GM13976 (cell line): Measurements from ENCODE around the gene ADORA1.

ENCODE experiments used
- DNase-seq: peaks from one replicate; pipeline ENCODE4 v3.0.0; 2012; ENCODE audit warnings: low spot score
- in situ Hi-C: fragments of 300-500 bp; cut with MboI; formaldehyde crosslinking; loops from one replicate; pipeline ENCODE4 v1.12.0; 2022; ENCODE audit warnings: low sequenced_read_pairs, mixed read lengths, inconsistent platforms; ENCODE audit not compliant: unreplicated experiment
- TF ChIP-seq, protein P1 (sequence below): IDR thresholded peaks from 2 replicates; pipeline ENCODE4 v1.5.1; 2012; ENCODE audit warnings: borderline replicate concordance, mild to moderate bottlenecking; ENCODE audit not compliant: insufficient read depth; ENCODE audit errors: extremely low read depth, missing control alignments, control extremely low read depth

ADORA1 gene

GRCh38 chr1:203099805-203100515 is 27.6 kb upstream of the ADORA1 start:
- no peak for DNase-seq
- TF ChIP-seq, protein P1, sequence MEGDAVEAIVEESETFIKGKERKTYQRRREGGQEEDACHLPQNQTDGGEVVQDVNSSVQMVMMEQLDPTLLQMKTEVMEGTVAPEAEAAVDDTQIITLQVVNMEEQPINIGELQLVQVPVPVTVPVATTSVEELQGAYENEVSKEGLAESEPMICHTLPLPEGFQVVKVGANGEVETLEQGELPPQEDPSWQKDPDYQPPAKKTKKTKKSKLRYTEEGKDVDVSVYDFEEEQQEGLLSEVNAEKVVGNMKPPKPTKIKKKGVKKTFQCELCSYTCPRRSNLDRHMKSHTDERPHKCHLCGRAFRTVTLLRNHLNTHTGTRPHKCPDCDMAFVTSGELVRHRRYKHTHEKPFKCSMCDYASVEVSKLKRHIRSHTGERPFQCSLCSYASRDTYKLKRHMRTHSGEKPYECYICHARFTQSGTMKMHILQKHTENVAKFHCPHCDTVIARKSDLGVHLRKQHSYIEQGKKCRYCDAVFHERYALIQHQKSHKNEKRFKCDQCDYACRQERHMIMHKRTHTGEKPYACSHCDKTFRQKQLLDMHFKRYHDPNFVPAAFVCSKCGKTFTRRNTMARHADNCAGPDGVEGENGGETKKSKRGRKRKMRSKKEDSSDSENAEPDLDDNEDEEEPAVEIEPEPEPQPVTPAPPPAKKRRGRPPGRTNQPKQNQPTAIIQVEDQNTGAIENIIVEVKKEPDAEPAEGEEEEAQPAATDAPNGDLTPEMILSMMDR = no peak
- in situ Hi-C loops = no loop called here

- TF ChIP-seq, protein P1 = no peak
- in situ Hi-C loops = no loop called here
- no peak for DNase-seq
These were observed 27.0 kb upstream of the ADORA1 start for GRCh38 chr1:203100516-203100869.

DNA sequence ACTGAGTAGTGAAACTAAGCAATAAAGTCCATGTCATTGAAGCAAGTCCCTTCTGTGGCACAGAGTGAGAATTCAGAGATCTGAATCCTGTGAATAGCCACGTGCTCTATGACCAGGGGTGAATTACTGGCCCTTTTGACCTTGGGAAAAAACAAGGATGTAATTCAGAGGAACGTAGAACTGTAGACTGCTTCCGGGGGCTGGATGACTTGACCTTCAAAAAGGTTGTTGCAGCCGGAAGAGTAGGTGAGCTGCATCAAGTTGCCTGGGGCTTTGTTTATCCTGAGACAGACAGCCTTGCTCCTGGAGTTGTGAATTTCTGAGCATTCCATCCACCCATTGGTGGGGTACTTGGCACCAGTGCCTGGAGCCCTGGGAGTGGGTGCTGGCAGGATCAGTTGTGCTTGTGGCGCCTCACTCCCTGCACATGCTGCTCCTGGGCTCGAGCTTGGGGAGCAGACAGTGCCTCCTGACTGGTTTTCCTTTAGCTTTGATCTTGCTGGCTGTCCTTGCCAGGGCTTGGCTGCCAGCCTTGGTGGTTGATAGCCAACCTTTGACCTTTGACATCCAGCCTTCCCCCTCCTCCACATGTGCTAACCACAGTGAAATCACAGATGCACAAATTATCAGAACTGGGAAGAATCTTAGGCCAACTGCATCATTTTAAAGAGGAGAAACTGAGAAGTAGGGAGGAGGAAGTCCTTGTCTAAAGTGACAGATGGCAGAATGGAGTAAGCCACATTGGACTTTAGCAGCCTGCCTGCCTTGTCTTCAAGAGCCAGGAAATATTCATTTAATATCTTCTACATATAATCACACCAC is 25.5 kb upstream of the ADORA1 start:
- in situ Hi-C loops = no loop called here
- no peak for DNase-seq
- TF ChIP-seq, protein P1 = no peak

- no peak for DNase-seq
- TF ChIP-seq, protein P1 = no peak
- in situ Hi-C loops = no loop called here
These were observed 24.3 kb upstream of the ADORA1 start for GRCh38 chr1:203103216-203103615.

GRCh38 chr1:203103829-203104495 is 23.6 kb upstream of the ADORA1 start:
- TF ChIP-seq, protein P1 = no peak
- in situ Hi-C loops = no loop called here
- DNase-seq = no peak

DNA sequence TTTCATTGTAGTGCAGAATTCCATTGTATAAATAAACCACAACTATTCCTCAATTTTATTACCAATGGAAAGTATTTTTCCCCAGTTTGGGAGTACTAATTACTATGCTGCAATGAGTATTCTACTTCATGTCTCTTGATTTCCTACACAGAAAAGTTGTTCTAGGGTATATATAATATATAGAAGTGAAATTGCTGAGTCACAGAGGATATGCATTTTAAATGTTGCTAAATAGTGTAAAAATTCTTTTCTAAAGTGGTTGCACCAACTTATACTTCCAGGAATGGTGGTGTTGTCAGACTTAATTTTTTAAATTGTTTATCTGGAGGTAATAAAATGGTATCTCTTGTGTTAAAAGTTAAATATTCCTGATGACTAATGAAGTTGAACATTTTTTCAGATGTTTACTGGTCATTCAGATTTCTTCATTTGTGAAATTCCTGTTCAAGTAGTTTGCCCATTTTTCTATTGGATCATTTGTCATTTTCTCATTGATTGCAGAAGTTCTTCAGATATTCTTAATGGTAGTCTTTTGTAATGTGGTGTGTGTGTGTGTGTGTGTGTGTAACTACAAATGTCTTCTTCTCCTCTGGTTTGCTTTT is 22.6 kb upstream of the ADORA1 start:
- no peak for DNase-seq
- in situ Hi-C loops = no loop called here
- TF ChIP-seq, protein P1 = no peak
